Right atrium auricular region (tissue), 2 donors: ENCODE data around the gene NME1. TPM values are rescaled to one million over a fixed set of nuclear protein-coding genes. Genes with fewer than 3 reads are reported as not detected.

ENCODE experiments used
- DNase-seq: peaks from one replicate; pipeline ENCODE4 v3.0.0-alpha.2; 2019; ENCODE audit warnings: low spot score
- H3K27ac ChIP-seq, 2 donors: fragments of 200-600 bp; sonication (generic); 1 replicate in 1 of 2; 2 replicates in 1 of 2; pipeline ENCODE4 v1.5.1; 2016 to 2019
- H3K27me3 ChIP-seq, 2 donors: fragments of 200-600 bp; sonication (generic); one replicate each; pipeline versions ENCODE4 v1.5.1 to v1.6.0; 2017 to 2019
- H3K36me3 ChIP-seq: fragments of 200-600 bp; sonication (generic); one replicate; pipeline ENCODE4 v1.5.1; 2016
- H3K4me1 ChIP-seq, 2 donors: fragments of 200-600 bp; sonication (generic); one replicate each; pipeline versions ENCODE4 v1.5.1 to v1.6.0; 2017 to 2019
- H3K4me3 ChIP-seq, 2 donors: fragments of 200-600 bp; sonication (generic); 1 replicate in 1 of 2; 2 replicates in 1 of 2; pipeline ENCODE4 v1.5.1; 2017 to 2019; ENCODE audit warnings: mild to moderate bottlenecking in 1 of 2, moderate library complexity in 1 of 2
- H3K9me3 ChIP-seq, 2 donors: fragments of 200-600 bp; sonication (generic); one replicate each; pipeline ENCODE4 v1.5.1; 2019
- total RNA-seq, 2 donors: library from RNA; depleted of rRNA; stranded (reverse); fragments of >200 nt; gene quantifications; one replicate each; pipeline ENCODE4 v1.1.0, GENCODE V29; 2016
- TF ChIP-seq, protein P1 (sequence below), 2 donors: fragments of 200-600 bp; sonication (generic); IDR thresholded peaks; one replicate each; pipeline ENCODE4 v1.5.1; 2019; ENCODE audit warnings: antibody characterized with exemption in 2 of 2

The NME1 gene
- total RNA-seq, 2 donors from 2014 or later, result 12.4 to 22.9 TPM

DNA sequence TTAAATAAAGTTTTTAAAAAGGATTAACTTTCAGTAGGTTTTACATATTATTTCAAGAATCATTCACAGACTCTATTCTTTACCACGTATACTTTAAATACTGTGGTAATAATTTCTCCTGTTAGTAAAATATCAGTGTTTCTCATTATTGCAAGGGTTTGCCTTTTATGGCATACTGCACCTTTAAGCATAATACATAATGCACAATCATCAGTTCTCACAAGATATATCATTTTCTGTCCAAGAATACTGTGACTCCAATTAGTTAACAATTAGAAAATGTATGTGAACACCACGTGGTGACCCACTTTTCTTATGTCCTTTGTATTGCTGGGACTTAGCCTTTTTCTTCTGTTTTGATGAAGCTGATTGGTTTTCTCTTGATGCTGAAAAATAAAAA lies 38.5 kb downstream of the NME1 start:
- Histone ChIP-seq H3K4me3 (no peak overlapping the region), H3K36me3 (peaks cover 57% of the 10 kb centered on the region), H3K4me1 (no peaks in the 10 kb centered on the region), H3K27ac (no peak overlapping the region), H3K9me3 (no peaks in the 10 kb centered on the region), H3K27me3 (no peaks in the 10 kb centered on the region)
- TF ChIP-seq, protein P1, sequence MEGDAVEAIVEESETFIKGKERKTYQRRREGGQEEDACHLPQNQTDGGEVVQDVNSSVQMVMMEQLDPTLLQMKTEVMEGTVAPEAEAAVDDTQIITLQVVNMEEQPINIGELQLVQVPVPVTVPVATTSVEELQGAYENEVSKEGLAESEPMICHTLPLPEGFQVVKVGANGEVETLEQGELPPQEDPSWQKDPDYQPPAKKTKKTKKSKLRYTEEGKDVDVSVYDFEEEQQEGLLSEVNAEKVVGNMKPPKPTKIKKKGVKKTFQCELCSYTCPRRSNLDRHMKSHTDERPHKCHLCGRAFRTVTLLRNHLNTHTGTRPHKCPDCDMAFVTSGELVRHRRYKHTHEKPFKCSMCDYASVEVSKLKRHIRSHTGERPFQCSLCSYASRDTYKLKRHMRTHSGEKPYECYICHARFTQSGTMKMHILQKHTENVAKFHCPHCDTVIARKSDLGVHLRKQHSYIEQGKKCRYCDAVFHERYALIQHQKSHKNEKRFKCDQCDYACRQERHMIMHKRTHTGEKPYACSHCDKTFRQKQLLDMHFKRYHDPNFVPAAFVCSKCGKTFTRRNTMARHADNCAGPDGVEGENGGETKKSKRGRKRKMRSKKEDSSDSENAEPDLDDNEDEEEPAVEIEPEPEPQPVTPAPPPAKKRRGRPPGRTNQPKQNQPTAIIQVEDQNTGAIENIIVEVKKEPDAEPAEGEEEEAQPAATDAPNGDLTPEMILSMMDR (IDR thresholded peaks at IDR 0.05), result no peak
- DNase-seq, result no peak

DNA sequence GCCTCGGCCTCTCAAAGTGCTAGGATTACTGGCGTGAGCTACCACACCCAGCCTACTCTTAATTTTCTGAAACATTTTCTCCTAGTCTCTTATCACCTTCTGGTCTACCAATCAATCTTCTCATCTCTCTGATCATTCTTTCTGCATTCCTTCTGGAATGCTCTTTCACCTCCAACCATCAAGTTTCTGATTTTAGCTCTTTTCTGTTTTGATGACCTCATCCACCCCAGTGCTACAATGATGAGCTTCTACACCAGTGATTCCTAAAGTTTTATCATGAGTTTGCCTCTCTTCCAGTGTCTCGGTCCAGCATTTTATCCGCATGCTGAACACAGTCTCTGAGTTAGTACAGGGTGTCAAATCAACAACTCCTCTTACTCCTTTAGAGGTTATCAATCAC lies 44.4 kb downstream of the NME1 start:
- Histone ChIP-seq H3K36me3 (peaks cover 70% of the 10 kb centered on the region), H3K27ac (no peak overlapping the region), H3K4me3 (no peak overlapping the region), H3K27me3 (no peaks in the 10 kb centered on the region), H3K9me3 (no peaks in the 10 kb centered on the region), H3K4me1 (no peaks in the 10 kb centered on the region)
- no peak for DNase-seq
- TF ChIP-seq, protein P1 (IDR thresholded peaks at IDR 0.05), result no peak

DNA sequence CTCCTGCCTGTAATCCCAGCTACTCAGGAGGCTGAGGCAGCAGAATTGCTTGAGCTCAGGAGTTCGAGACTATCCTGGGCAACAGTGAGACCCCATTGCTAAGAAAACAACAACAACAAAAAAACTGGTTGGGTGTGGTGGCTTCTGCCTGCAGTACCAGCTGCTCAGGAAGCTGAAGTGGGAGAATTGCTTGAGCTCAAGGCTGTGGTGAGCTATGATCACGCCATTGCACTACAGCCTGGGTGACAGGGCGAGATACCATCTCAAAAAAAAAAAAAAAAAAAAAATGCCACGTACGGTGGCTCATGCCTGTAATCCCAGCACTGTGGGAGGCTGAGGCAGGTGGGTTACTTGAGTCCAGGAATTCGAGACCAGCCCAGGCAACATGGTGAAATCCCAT lies 46.9 kb downstream of the NME1 start:
- H3K4me1 ChIP-seq, result no peaks in the 10 kb centered on the region
- TF ChIP-seq, protein P1 (IDR thresholded peaks at IDR 0.05), result no peak
- no peaks in the 10 kb centered on the region for H3K27me3 ChIP-seq

DNA sequence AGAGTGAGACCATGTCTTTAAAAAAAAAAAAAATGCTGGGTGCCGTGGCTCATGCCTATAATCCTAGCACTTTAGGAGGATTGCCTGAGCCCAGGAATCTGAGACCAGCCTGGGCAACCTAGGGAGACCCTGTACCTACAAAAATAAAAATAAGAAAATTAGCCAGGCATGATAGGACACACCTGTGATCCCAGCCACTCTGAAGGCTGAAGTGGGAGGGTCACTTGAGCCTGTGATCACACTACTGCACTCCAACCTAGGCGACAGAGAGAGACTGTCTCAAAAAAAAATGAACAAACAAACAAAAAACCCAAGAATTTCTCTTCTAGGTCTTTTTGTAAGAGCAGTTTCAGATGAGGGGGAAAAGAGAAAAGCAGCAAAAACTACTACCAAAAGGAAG lies 47.5 kb downstream of the NME1 start:
- Histone ChIP-seq H3K27ac (no peak overlapping the region), H3K27me3 (no peaks in the 10 kb centered on the region), H3K9me3 (no peaks in the 10 kb centered on the region), H3K36me3 (peaks cover 63% of the 10 kb centered on the region), H3K4me1 (no peaks in the 10 kb centered on the region), H3K4me3 (no peak overlapping the region)
- TF ChIP-seq, protein P1 (IDR thresholded peaks at IDR 0.05), result no peak
- no peak for DNase-seq

More for the DNA sequence above, 46.9 kb downstream of the NME1 start:
- H3K27ac ChIP-seq, result no peak overlapping the region
- no peak for DNase-seq
- peaks cover 68% of the 10 kb centered on the region for H3K36me3 ChIP-seq
- H3K4me3 ChIP-seq, result no peak overlapping the region
- H3K9me3 ChIP-seq, result no peaks in the 10 kb centered on the region

DNA sequence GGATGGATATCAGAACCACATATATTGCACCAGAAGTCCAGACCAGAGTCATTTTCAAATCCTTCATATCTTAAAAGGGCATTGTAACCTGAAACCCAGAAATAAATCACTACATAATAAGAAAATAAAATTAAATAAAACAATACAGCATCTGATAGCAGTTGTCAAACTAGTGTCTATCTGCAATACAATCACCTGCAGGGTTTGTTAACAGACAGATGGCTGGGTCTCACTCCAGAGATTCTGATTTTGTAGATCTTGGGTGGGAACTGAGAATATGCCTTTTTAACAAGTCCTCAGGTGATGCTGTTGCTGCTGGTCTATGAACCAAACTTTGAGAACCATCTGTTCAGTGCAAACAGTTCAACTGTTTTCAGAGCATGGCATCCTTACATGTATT lies 50.5 kb downstream of the NME1 start:
- Histone ChIP-seq H3K9me3 (no peaks in the 10 kb centered on the region), H3K27ac (no peak overlapping the region), H3K27me3 (no peaks in the 10 kb centered on the region), H3K4me1 (no peaks in the 10 kb centered on the region), H3K4me3 (no peak overlapping the region), H3K36me3 (peaks cover 60% of the 10 kb centered on the region)
- TF ChIP-seq, protein P1 (IDR thresholded peaks at IDR 0.05), result no peak
- DNase-seq, result no peak

Other genes starting within 250 kb of the NME1 start
- gene SPAG9, start 32.7 kb upstream of the NME1 start, total RNA-seq, result 10 to 100 TPM; 56.4 to 56.5 TPM
- gene NME2, start 12.9 kb downstream of the NME1 start, total RNA-seq, result 100 to 1,000 TPM; 290 to 306 TPM
- 1 to 10 TPM; 3.2 to 5.2 TPM for gene MBTD1, start 106.5 kb downstream of the NME1 start, total RNA-seq
- 10 to 100 TPM in 1 of 2 donors, 1 to 10 TPM in 1; 5.2 to 15.1 TPM for gene UTP18, start 107.0 kb downstream of the NME1 start, total RNA-seq